Endothelial cell (in vitro differentiated cells): ENCODE measurements around the gene GRID1. TPM values are rescaled to one million over a fixed set of nuclear protein-coding genes. Genes with fewer than 3 reads are reported as not detected.

Experiments
- DNase-seq: peaks from one replicate; pipeline ENCODE4 v3.0.0; 2021; ENCODE audit warnings: low spot score
- H3K27ac Mint-ChIP-seq: one replicate; pipeline ENCODE4 v1.8.0; 2021; ENCODE audit warnings: mixed read lengths, inconsistent platforms; ENCODE audit not compliant: unreplicated experiment
- H3K27me3 Mint-ChIP-seq: one replicate; pipeline ENCODE4 v1.8.0; 2021; ENCODE audit warnings: mild to moderate bottlenecking, moderate library complexity, mixed read lengths, inconsistent platforms; ENCODE audit not compliant: unreplicated experiment
- H3K36me3 Mint-ChIP-seq: one replicate; pipeline ENCODE4 v1.8.0; 2021; ENCODE audit warnings: mild to moderate bottlenecking, low read depth, mixed read lengths, inconsistent platforms; ENCODE audit not compliant: unreplicated experiment
- H3K4me1 Mint-ChIP-seq: one replicate; pipeline ENCODE4 v1.8.0; 2021; ENCODE audit warnings: mild to moderate bottlenecking, mixed read lengths, inconsistent platforms; ENCODE audit not compliant: unreplicated experiment
- H3K4me3 Mint-ChIP-seq: one replicate; pipeline ENCODE4 v1.8.0; 2021; ENCODE audit warnings: mild to moderate bottlenecking, mixed read lengths, inconsistent platforms; ENCODE audit not compliant: unreplicated experiment
- H3K9me3 Mint-ChIP-seq: one replicate; pipeline ENCODE4 v1.8.0; 2021; ENCODE audit warnings: mixed read lengths, inconsistent platforms; ENCODE audit not compliant: unreplicated experiment
- CTCF ChIP-seq: fragments of 200-600 bp; sonication (generic); IDR thresholded peaks from one replicate; pipeline ENCODE4 v1.5.0; 2021; ENCODE audit warnings: antibody characterized with exemption; ENCODE audit not compliant: unreplicated experiment
- total RNA-seq: library from RNA; stranded (reverse); fragmentation: NEBNext Ultra II Directional; extraction: Animal tissue kit (Norgen Biotek cat#: 25700); gene quantifications from one replicate; pipeline ENCODE4 v1.2.1, GENCODE V29; 2021; ENCODE audit not compliant: unreplicated experiment

The GRID1 gene
- total RNA-seq, 1 donor from 2014 or later: 0.26 TPM

GRCh38 chr10:86254526-86255174, 111.9 kb downstream of the GRID1 start:
- Mint-ChIP-seq H3K4me1 (peaks cover 4% of the 10 kb centered on the region), H3K36me3 (no peaks in the 10 kb centered on the region), H3K27me3 (peaks cover 2% of the 10 kb centered on the region), H3K27ac (no peak overlapping the region), H3K9me3 (no peaks in the 10 kb centered on the region), H3K4me3 (no peak overlapping the region)
- TF ChIP-seq CTCF: no peak
- DNase-seq: no peak

- H3K27ac Mint-ChIP-seq: no peak overlapping the region
- no peak overlapping the region for H3K4me3 Mint-ChIP-seq
- no peaks in the 10 kb centered on the region for H3K27me3 Mint-ChIP-seq
- DNase-seq: no peak
- no peaks in the 10 kb centered on the region for H3K36me3 Mint-ChIP-seq
- TF ChIP-seq CTCF: no peak
- peaks cover 4% of the 10 kb centered on the region for H3K4me1 Mint-ChIP-seq
- no peaks in the 10 kb centered on the region for H3K9me3 Mint-ChIP-seq
Measured at GRCh38 chr10:86254081-86254480, 112.5 kb downstream of the GRID1 start.

- no peaks in the 10 kb centered on the region for H3K27me3 Mint-ChIP-seq
- DNase-seq: no peak
- no peak overlapping the region for H3K27ac Mint-ChIP-seq
- no peaks in the 10 kb centered on the region for H3K36me3 Mint-ChIP-seq
- H3K4me3 Mint-ChIP-seq: no peak overlapping the region
- no peak for TF ChIP-seq CTCF
- H3K4me1 Mint-ChIP-seq: peaks cover 4% of the 10 kb centered on the region
- no peaks in the 10 kb centered on the region for H3K9me3 Mint-ChIP-seq
Measured at GRCh38 chr10:86253091-86254072, 113.2 kb downstream of the GRID1 start.

- Mint-ChIP-seq H3K9me3 (no peaks in the 10 kb centered on the region), H3K27me3 (peaks cover under 1% of the 10 kb centered on the region), H3K4me3 (no peak overlapping the region), H3K27ac (no peak overlapping the region), H3K36me3 (no peaks in the 10 kb centered on the region), H3K4me1 (peaks cover 4% of the 10 kb centered on the region)
- DNase-seq: no peak
- TF ChIP-seq CTCF: no peak
Measured at GRCh38 chr10:86252556-86252955, 114.0 kb downstream of the GRID1 start.

- Mint-ChIP-seq H3K4me1 (peaks cover 4% of the 10 kb centered on the region), H3K27me3 (peaks cover 4% of the 10 kb centered on the region), H3K36me3 (peaks cover 4% of the 10 kb centered on the region), H3K9me3 (no peaks in the 10 kb centered on the region), H3K27ac (no peak overlapping the region), H3K4me3 (no peak overlapping the region)
- no peak for TF ChIP-seq CTCF
- DNase-seq: no peak
Measured at GRCh38 chr10:86252079-86252478, 114.5 kb downstream of the GRID1 start.
